Measurements from ENCODE around the gene IGLL5. TPM values are rescaled to one million over a fixed set of nuclear protein-coding genes. Genes with fewer than 3 reads are reported as not detected.

IGLL5 gene
- total RNA-seq, 1 experiment from 2014 or later = not detected

- CTCF ChIA-PET = interaction anchor here (0.6 to 2.4 kb wide), 4 partner anchors 9 to 96 kb away, joined by 3 to 6 read pairs (median 4); no protein-coding TSS in a partner anchor
- H3K4me3 Mint-ChIP-seq (ENCODE audit: unreplicated experiment) = no peak overlapping the region
- H3K9me3 Mint-ChIP-seq (ENCODE audit: unreplicated experiment) = no peaks in the 10 kb centered on the region
- H3K27ac Mint-ChIP-seq (ENCODE audit: low read depth, unreplicated experiment) = no peak overlapping the region
- no peaks in the 10 kb centered on the region for H3K36me3 Mint-ChIP-seq (ENCODE audit: insufficient read depth, unreplicated experiment)
- intact Hi-C loops (cut with micrococcal nuclease) = no loop called here
- DNase-seq (ENCODE audit: unreplicated experiment) = no peak
- POLR2A ChIA-PET = no interaction called here
- H3K27me3 Mint-ChIP-seq (ENCODE audit: insufficient read depth, unreplicated experiment) = peaks cover 27% of the 10 kb centered on the region
- no TSS peak for BruUV-seq (replicated peaks)
- H3K4me1 Mint-ChIP-seq (ENCODE audit: insufficient read depth, unreplicated experiment) = peaks cover 6% of the 10 kb centered on the region
- TF ChIP-seq CTCF (IDR thresholded peaks at IDR 0.05; ENCODE audit: unreplicated experiment) = no peak
Observed at GRCh38 chr22:22933100-22933806, 45.6 kb downstream of the IGLL5 start.

GRCh38 chr22:22933807-22934542 is 46.4 kb downstream of the IGLL5 start:
- H3K4me1 Mint-ChIP-seq (ENCODE audit: insufficient read depth, unreplicated experiment) = peaks cover under 1% of the 10 kb centered on the region
- H3K36me3 Mint-ChIP-seq (ENCODE audit: insufficient read depth, unreplicated experiment) = no peaks in the 10 kb centered on the region
- intact Hi-C loops (cut with micrococcal nuclease) = no loop called here
- peaks cover 34% of the 10 kb centered on the region for H3K27me3 Mint-ChIP-seq (ENCODE audit: insufficient read depth, unreplicated experiment)
- no peak overlapping the region for H3K27ac Mint-ChIP-seq (ENCODE audit: low read depth, unreplicated experiment)
- ChIA-PET CTCF (interaction anchor here (0.6 kb wide), 1 partner anchor 95 kb away, joined by 4 read pairs; no protein-coding TSS in a partner anchor), POLR2A (interaction anchor here (0.6 kb wide), 1 partner anchor 11 kb away, joined by 3 read pairs; no protein-coding TSS in a partner anchor)
- TF ChIP-seq CTCF (IDR thresholded peaks at IDR 0.05; ENCODE audit: unreplicated experiment) = no peak
- no TSS peak for BruUV-seq (replicated peaks)
- no peak for DNase-seq (ENCODE audit: unreplicated experiment)
- no peaks in the 10 kb centered on the region for H3K9me3 Mint-ChIP-seq (ENCODE audit: unreplicated experiment)
- no peak overlapping the region for H3K4me3 Mint-ChIP-seq (ENCODE audit: unreplicated experiment)

GRCh38 chr22:22934543-22935055 is 47.0 kb downstream of the IGLL5 start:
- no peaks in the 10 kb centered on the region for H3K36me3 Mint-ChIP-seq (ENCODE audit: insufficient read depth, unreplicated experiment)
- TF ChIP-seq CTCF (IDR thresholded peaks at IDR 0.05; ENCODE audit: unreplicated experiment) = no peak
- H3K27ac Mint-ChIP-seq (ENCODE audit: low read depth, unreplicated experiment) = no peak overlapping the region
- no peak overlapping the region for H3K4me3 Mint-ChIP-seq (ENCODE audit: unreplicated experiment)
- POLR2A ChIA-PET = no interaction called here
- CTCF ChIA-PET = no interaction called here
- no peaks in the 10 kb centered on the region for H3K4me1 Mint-ChIP-seq (ENCODE audit: insufficient read depth, unreplicated experiment)
- no TSS peak for BruUV-seq (replicated peaks)
- intact Hi-C loops (cut with micrococcal nuclease) = no loop called here
- no peaks in the 10 kb centered on the region for H3K9me3 Mint-ChIP-seq (ENCODE audit: unreplicated experiment)
- no peak for DNase-seq (ENCODE audit: unreplicated experiment)
- H3K27me3 Mint-ChIP-seq (ENCODE audit: insufficient read depth, unreplicated experiment) = peaks cover 35% of the 10 kb centered on the region

- CTCF ChIA-PET = no interaction called here
- POLR2A ChIA-PET = no interaction called here
- H3K27ac Mint-ChIP-seq (ENCODE audit: low read depth, unreplicated experiment) = no peak overlapping the region
- H3K4me1 Mint-ChIP-seq (ENCODE audit: insufficient read depth, unreplicated experiment) = no peaks in the 10 kb centered on the region
- no peaks in the 10 kb centered on the region for H3K9me3 Mint-ChIP-seq (ENCODE audit: unreplicated experiment)
- intact Hi-C loops (cut with micrococcal nuclease) = no loop called here
- H3K36me3 Mint-ChIP-seq (ENCODE audit: insufficient read depth, unreplicated experiment) = no peaks in the 10 kb centered on the region
- TF ChIP-seq CTCF (IDR thresholded peaks at IDR 0.05; ENCODE audit: unreplicated experiment) = no peak
- DNase-seq (ENCODE audit: unreplicated experiment) = no peak
- H3K4me3 Mint-ChIP-seq (ENCODE audit: unreplicated experiment) = no peak overlapping the region
- peaks cover 39% of the 10 kb centered on the region for H3K27me3 Mint-ChIP-seq (ENCODE audit: insufficient read depth, unreplicated experiment)
- BruUV-seq (replicated peaks) = no TSS peak
Observed at GRCh38 chr22:22935056-22935545, 47.5 kb downstream of the IGLL5 start.
